Neural cell (in vitro differentiated cells): ENCODE data around the gene MAP4K2.

Experiments
- CTCF ChIP-seq: fragments of 450-650 bp; IDR thresholded peaks from 2 replicates; pipeline ENCODE4 v1.5.1; 2014; ENCODE audit warnings: antibody characterized with exemption, mild to moderate bottlenecking, moderate library complexity; ENCODE audit not compliant: poor library complexity, severe bottlenecking
- EP300 ChIP-seq: fragments of 450-650 bp; conservative IDR thresholded peaks from 2 replicates; pipeline ENCODE4 v1.6.1; 2014; ENCODE audit warnings: antibody characterized with exemption, mild to moderate bottlenecking, moderate library complexity; ENCODE audit not compliant: poor library complexity, severe bottlenecking
- EZH2 ChIP-seq: fragments of 200-600, 300-800 bp; shearing (Covaris generic), sonication (generic); IDR thresholded peaks from 2 replicates; pipeline ENCODE4 v1.6.1; 2014; ENCODE audit warnings: antibody characterized with exemption, low read length, borderline replicate concordance, mild to moderate bottlenecking; ENCODE audit not compliant: insufficient read depth, poor library complexity, severe bottlenecking
- POLR2AphosphoS5 ChIP-seq: IDR thresholded peaks from 2 replicates; pipeline ENCODE4 v1.6.1; 2012
- RAD21 ChIP-seq: fragments of 450-650 bp; conservative IDR thresholded peaks from 2 replicates; pipeline ENCODE4 v1.6.1; 2014; ENCODE audit warnings: antibody characterized with exemption, mild to moderate bottlenecking, moderate library complexity
- REST ChIP-seq: IDR thresholded peaks from 2 replicates; pipeline ENCODE4 v1.6.1; 2012; ENCODE audit warnings: borderline replicate concordance
- SMC3 ChIP-seq: fragments of 450-650 bp; conservative IDR thresholded peaks from 2 replicates; pipeline ENCODE4 v1.6.1; 2014; ENCODE audit warnings: antibody characterized with exemption, mild to moderate bottlenecking, moderate library complexity; ENCODE audit not compliant: poor library complexity
- TAF1 ChIP-seq: IDR thresholded peaks from 2 replicates; pipeline ENCODE4 v1.6.1; 2012; ENCODE audit warnings: low read depth

- no peak for TF ChIP-seq REST
- TF ChIP-seq CTCF = no peak
- no peak for TF ChIP-seq EZH2
- TF ChIP-seq EP300 = no peak
- no peak for TF ChIP-seq POLR2AphosphoS5
- TF ChIP-seq TAF1 = no peak
- no peak for TF ChIP-seq SMC3
- TF ChIP-seq RAD21 = no peak
Measured at GRCh38 chr11:64803846-64804345, 882 bp upstream of the MAP4K2 start.
